Gastroesophageal sphincter (tissue), 3 donors: Measurements from ENCODE around the gene VANGL2.

ENCODE experiments used
- EP300 ChIP-seq: sonication (generic); formaldehyde crosslinking; IDR thresholded peaks from one replicate; pipeline ENCODE4 v1.6.1; 2017; ENCODE audit warnings: antibody characterized with exemption, mild to moderate bottlenecking
- POLR2A ChIP-seq, 2 donors: fragments of 450-650 bp; IDR thresholded peaks; one replicate each; pipeline ENCODE4 v1.6.1; 2017; ENCODE audit warnings: antibody characterized with exemption in 2 of 2, mild to moderate bottlenecking in 2 of 2, moderate library complexity in 1 of 2
- POLR2AphosphoS5 ChIP-seq: sonication (generic); formaldehyde crosslinking; IDR thresholded peaks from one replicate; pipeline ENCODE4 v1.6.1; 2017; ENCODE audit warnings: antibody characterized with exemption
- TF ChIP-seq, protein P1 (sequence below), 4 experiments: fragments of 200-600 bp in 2 of 4; fragments of 450-650 bp in 2 of 4; sonication (generic) in 1 of 4; IDR thresholded peaks; one replicate each; pipeline ENCODE4 v1.5.1; 2017 to 2019; ENCODE audit warnings: antibody characterized with exemption in 4 of 4, mild to moderate bottlenecking in 2 of 4, moderate library complexity in 2 of 4

DNA sequence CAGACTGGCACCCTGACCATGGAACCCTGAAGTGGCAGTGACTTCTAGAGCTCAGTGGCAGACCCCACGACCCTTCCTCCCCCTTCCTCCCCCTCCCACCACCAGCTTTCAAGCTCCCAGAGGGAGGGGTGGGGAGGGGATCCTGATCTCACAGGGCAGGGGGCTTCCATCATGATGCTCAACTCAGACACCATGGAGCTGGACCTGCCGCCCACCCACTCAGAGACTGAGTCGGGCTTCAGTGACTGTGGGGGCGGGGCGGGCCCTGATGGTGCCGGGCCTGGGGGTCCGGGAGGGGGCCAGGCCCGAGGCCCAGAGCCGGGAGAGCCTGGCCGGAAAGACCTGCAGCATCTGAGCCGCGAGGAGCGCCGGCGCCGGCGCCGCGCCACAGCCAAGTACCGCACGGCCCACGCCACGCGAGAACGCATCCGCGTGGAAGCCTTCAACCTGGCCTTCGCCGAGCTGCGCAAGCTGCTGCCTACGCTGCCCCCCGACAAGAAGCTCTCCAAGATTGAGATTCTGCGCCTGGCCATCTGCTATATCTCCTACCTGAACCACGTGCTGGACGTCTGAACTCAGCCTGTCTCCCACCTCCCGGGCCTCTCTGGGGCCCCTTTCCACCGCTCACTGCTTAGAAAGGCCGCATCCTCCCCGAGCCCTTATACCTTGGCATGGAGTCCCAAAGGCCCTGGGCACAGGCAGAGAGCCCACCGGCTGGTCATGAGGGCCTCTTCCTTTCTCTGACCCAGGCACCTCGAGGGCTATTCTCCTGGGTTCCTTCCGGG is 29.6 kb upstream of the VANGL2 start:
- no peak for TF ChIP-seq POLR2AphosphoS5
- TF ChIP-seq, protein P1, sequence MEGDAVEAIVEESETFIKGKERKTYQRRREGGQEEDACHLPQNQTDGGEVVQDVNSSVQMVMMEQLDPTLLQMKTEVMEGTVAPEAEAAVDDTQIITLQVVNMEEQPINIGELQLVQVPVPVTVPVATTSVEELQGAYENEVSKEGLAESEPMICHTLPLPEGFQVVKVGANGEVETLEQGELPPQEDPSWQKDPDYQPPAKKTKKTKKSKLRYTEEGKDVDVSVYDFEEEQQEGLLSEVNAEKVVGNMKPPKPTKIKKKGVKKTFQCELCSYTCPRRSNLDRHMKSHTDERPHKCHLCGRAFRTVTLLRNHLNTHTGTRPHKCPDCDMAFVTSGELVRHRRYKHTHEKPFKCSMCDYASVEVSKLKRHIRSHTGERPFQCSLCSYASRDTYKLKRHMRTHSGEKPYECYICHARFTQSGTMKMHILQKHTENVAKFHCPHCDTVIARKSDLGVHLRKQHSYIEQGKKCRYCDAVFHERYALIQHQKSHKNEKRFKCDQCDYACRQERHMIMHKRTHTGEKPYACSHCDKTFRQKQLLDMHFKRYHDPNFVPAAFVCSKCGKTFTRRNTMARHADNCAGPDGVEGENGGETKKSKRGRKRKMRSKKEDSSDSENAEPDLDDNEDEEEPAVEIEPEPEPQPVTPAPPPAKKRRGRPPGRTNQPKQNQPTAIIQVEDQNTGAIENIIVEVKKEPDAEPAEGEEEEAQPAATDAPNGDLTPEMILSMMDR (IDR thresholded peaks at IDR 0.05) = no peak
- TF ChIP-seq POLR2A (IDR thresholded peaks at IDR 0.05) = no peak
- TF ChIP-seq EP300 = no peak
